Mesodermal cell (in vitro differentiated cells): ENCODE data around the gene C3orf38.

ENCODE experiments used
- H3K27ac ChIP-seq: 2 replicates; pipeline ENCODE4 v1.7.0; 2013; ENCODE audit warnings: mild to moderate bottlenecking, low read depth, low read length, moderate library complexity; ENCODE audit not compliant: severe bottlenecking
- H3K36me3 ChIP-seq: 2 replicates; pipeline ENCODE4 v1.7.1; 2013; ENCODE audit warnings: mild to moderate bottlenecking, low read length, moderate library complexity; ENCODE audit not compliant: control insufficient read depth, insufficient read depth
- H3K4me1 ChIP-seq: one replicate; pipeline ENCODE4 v1.7.1; 2013; ENCODE audit warnings: mild to moderate bottlenecking, low read length; ENCODE audit not compliant: insufficient read depth, control insufficient read depth, poor library complexity, severe bottlenecking
- H3K4me3 ChIP-seq: 2 replicates; pipeline ENCODE4 v1.7.0; 2013; ENCODE audit warnings: low read length, control low read depth, mild to moderate bottlenecking; ENCODE audit not compliant: insufficient read depth, poor library complexity, severe bottlenecking; ENCODE audit errors: extremely low read depth
- H3K9me3 ChIP-seq: 2 replicates; pipeline ENCODE4 v1.7.1; 2013; ENCODE audit warnings: mild to moderate bottlenecking, low read length, moderate library complexity; ENCODE audit not compliant: control insufficient read depth
- WGBS, 2 experiments: methylation state at CpG; one replicate each; pipeline ENCODE4 v1.1.5; 2013; ENCODE audit warnings: missing lambda C conversion rate in 2 of 2; ENCODE audit not compliant: insufficient coverage in 2 of 2; 5-methylcytosine and 5-hydroxymethylcytosine counted together

Gene C3orf38

GRCh38 chr3:88192631-88193030 is 42.9 kb downstream of the C3orf38 start:
- no peaks in the 10 kb centered on the region for H3K4me1 ChIP-seq
- H3K9me3 ChIP-seq, result no peaks in the 10 kb centered on the region
- H3K36me3 ChIP-seq, result no peaks in the 10 kb centered on the region
- H3K27ac ChIP-seq, result no peak overlapping the region
- H3K4me3 ChIP-seq, result no peak overlapping the region
- WGBS, 2 experiments, result no CpG with 5 or more reads among the region's 3 CpGs

- H3K36me3 ChIP-seq, result no peaks in the 10 kb centered on the region
- no peak overlapping the region for H3K4me3 ChIP-seq
- WGBS, 2 experiments, result 79 to 94% methylated on average over 2 of the region's 2 CpGs
- no peaks in the 10 kb centered on the region for H3K4me1 ChIP-seq
- no peak overlapping the region for H3K27ac ChIP-seq
- no peaks in the 10 kb centered on the region for H3K9me3 ChIP-seq
Observed at GRCh38 chr3:88195951-88196434, 46.2 kb downstream of the C3orf38 start.

- WGBS, 2 experiments, result 80% methylated on average over 1 of the region's 1 CpG; no CpG with 5 or more reads in 1 of the 2 experiments
- Histone ChIP-seq H3K36me3 (no peaks in the 10 kb centered on the region), H3K9me3 (no peaks in the 10 kb centered on the region), H3K4me3 (no peak overlapping the region), H3K4me1 (no peaks in the 10 kb centered on the region), H3K27ac (no peak overlapping the region)
Observed at GRCh38 chr3:88198121-88198520, 48.4 kb downstream of the C3orf38 start.

GRCh38 chr3:88203642-88204055 is 53.9 kb downstream of the C3orf38 start:
- Histone ChIP-seq H3K36me3 (no peaks in the 10 kb centered on the region), H3K4me3 (no peak overlapping the region), H3K9me3 (no peaks in the 10 kb centered on the region), H3K27ac (no peak overlapping the region), H3K4me1 (no peaks in the 10 kb centered on the region)
- WGBS, 2 experiments, result 17 to 25% methylated on average over 3 of the region's 5 CpGs
